Spleen (tissue), 11 donors: ENCODE data around the gene SLFNL1. TPM values are rescaled to one million over a fixed set of nuclear protein-coding genes. Genes with fewer than 3 reads are reported as not detected.

Source experiments
- DNase-seq: peaks from one replicate; pipeline ENCODE4 v3.0.0-alpha.2; 2020
- H3K27ac ChIP-seq, 8 donors: fragments of 200-600 bp; sonication (generic) in 7 of 8; 1 replicate in 4 of 8; 2 replicates in 4 of 8; pipeline versions ENCODE4 v1.5.0 to v1.8.0; 2016 to 2021; ENCODE audit warnings: inconsistent platforms in 4 of 8, mild to moderate bottlenecking in 4 of 8, moderate library complexity in 1 of 8
- H3K27me3 ChIP-seq, 7 donors: fragments of 200-600 bp; sonication (generic) in 6 of 7; replicated peaks in 1 of 7; 1 replicate in 4 of 7; 2 replicates in 3 of 7; pipeline versions ENCODE4 v1.5.0 to v1.8.0; 2016 to 2021; ENCODE audit warnings: inconsistent platforms in 3 of 7, mild to moderate bottlenecking in 1 of 7
- H3K36me3 ChIP-seq, 6 donors: fragments of 200-600 bp; sonication (generic) in 5 of 6; 1 replicate in 4 of 6; 2 replicates in 2 of 6; pipeline versions ENCODE4 v1.5.0 to v1.8.0; 2016 to 2021; ENCODE audit warnings: inconsistent platforms in 2 of 6
- H3K4me1 ChIP-seq, 6 donors: fragments of 200-600 bp; sonication (generic) in 5 of 6; 1 replicate in 3 of 6; 2 replicates in 3 of 6; pipeline versions ENCODE4 v1.5.0 to v1.8.0; 2016 to 2021; ENCODE audit warnings: inconsistent platforms in 3 of 6
- H3K4me3 ChIP-seq, 8 donors: fragments of 200-600 bp; sonication (generic) in 7 of 8; 1 replicate in 4 of 8; 2 replicates in 4 of 8; pipeline versions ENCODE4 v1.5.0 to v1.8.0; 2016 to 2021; ENCODE audit warnings: inconsistent platforms in 4 of 8, mild to moderate bottlenecking in 4 of 8, moderate library complexity in 2 of 8
- H3K9me3 ChIP-seq, 8 donors: fragments of 200-600 bp; sonication (generic) in 7 of 8; 1 replicate in 4 of 8; 2 replicates in 4 of 8; pipeline versions ENCODE4 v1.5.0 to v1.8.0; 2016 to 2021; ENCODE audit warnings: inconsistent platforms in 4 of 8
- POLR2A ChIP-seq, 3 donors: fragments of 450-650 bp; IDR thresholded peaks; one replicate each; pipeline ENCODE4 v1.5.1; 2017; ENCODE audit warnings: antibody characterized with exemption in 3 of 3, mild to moderate bottlenecking in 1 of 3
- POLR2AphosphoS5 ChIP-seq, 3 donors: sonication (generic); formaldehyde crosslinking; IDR thresholded peaks; one replicate each; pipeline ENCODE4 v1.5.1; 2017; ENCODE audit warnings: antibody characterized with exemption in 3 of 3
- WGBS, 5 donors: extraction: QIAGEN DNeasy Blood & Tissue Kit in 3 of 5; methylation state at CpG; one replicate each; pipeline versions ENCODE4 v1.1.5 to v1.1.7; 2013 to 2018; 5-methylcytosine and 5-hydroxymethylcytosine counted together
- intact Hi-C: fragments of 100-400 bp; cut with DNase I; formaldehyde crosslinking; loops from one replicate; pipeline ENCODE4 v1.15.0; 2023; ENCODE audit warnings: low total_unique reads
- polyA plus RNA-seq, 3 donors: library from polyadenylated mRNA; stranded (reverse); fragments of 200-250 nt; gene quantifications; one replicate each; pipeline ENCODE4 v1.2.1, GENCODE V29; 2013
- total RNA-seq, 7 donors: library from RNA; depleted of rRNA in 3 of 7; stranded (reverse); fragments of >200 nt in 3 of 7; fragmentation: NEBNext Ultra II Directional in 4 of 7; extraction: Animal tissue kit (Norgen Biotek cat#: 25700) in 4 of 7; gene quantifications; one replicate each; pipeline versions ENCODE4 v1.1.0 to v1.2.1, GENCODE V29; 2016 to 2021
- TF ChIP-seq, protein P1 (sequence below), 11 experiments: fragments of 200-600 bp in 7 of 11; fragments of 450-650 bp in 4 of 11; sonication (generic) in 4 of 11; IDR thresholded peaks in 8 of 11; conservative IDR thresholded peaks in 3 of 11; 1 replicate in 7 of 11; 2 replicates in 4 of 11; pipeline versions ENCODE4 v1.4.0 to v1.8.0; 2016 to 2021; ENCODE audit warnings: antibody characterized with exemption in 11 of 11, inconsistent platforms in 4 of 11, mild to moderate bottlenecking in 1 of 11
- donor health status: healthy with polysubstance abuse.
- donor health status: DM: no; HTN: no; CAD: no; lungs with moderate emphysema.
- donor health status: DM: no; HTN: no; CAD: no.
- donor health status: Bipolar disorder and iron deficiency.
- donor health status: healthy.
- donor health status: DM: no; HTN: no; CAD: no.
- donor health status: DM: yes; HTN: yes; CAD: no.

SLFNL1 gene
- total and polyA plus RNA-seq, 10 donors, result 0.21 to 1.7 (median 0.59) TPM

DNA sequence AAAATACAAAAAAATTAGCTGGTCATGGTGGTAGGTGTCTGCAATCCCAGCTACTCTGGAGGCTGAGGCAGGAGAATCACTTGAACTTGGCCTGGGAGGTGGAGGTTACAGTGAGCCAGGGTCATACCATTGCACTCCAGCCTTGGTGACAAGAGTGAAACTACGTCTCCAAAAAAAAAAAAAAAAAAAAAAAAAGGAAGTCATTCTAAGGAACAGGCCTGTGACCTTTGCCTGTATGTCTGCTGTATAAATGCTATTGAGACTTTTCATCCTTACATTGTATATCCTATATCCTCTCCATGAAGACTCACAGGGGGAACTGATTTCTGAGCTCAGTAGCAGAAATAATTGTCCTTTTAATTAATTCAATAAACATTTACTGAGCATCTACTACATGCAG lies 49.6 kb downstream of the SLFNL1 start:
- H3K27me3 ChIP-seq, result no peaks in the 10 kb centered on the region
- H3K27ac ChIP-seq, result no peak overlapping the region
- intact Hi-C loops, result no loop called here
- no peak for DNase-seq
- H3K36me3 ChIP-seq, result no peaks in the 10 kb centered on the region
- 18 to 43% (median 27%) methylated on average over 1 of the region's 1 CpG for WGBS, 5 donors
- H3K4me1 ChIP-seq, result peaks cover 0 to 8% (median 0%) of the 10 kb centered on the region in 6 donors
- TF ChIP-seq, protein P1, sequence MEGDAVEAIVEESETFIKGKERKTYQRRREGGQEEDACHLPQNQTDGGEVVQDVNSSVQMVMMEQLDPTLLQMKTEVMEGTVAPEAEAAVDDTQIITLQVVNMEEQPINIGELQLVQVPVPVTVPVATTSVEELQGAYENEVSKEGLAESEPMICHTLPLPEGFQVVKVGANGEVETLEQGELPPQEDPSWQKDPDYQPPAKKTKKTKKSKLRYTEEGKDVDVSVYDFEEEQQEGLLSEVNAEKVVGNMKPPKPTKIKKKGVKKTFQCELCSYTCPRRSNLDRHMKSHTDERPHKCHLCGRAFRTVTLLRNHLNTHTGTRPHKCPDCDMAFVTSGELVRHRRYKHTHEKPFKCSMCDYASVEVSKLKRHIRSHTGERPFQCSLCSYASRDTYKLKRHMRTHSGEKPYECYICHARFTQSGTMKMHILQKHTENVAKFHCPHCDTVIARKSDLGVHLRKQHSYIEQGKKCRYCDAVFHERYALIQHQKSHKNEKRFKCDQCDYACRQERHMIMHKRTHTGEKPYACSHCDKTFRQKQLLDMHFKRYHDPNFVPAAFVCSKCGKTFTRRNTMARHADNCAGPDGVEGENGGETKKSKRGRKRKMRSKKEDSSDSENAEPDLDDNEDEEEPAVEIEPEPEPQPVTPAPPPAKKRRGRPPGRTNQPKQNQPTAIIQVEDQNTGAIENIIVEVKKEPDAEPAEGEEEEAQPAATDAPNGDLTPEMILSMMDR (IDR thresholded peaks at IDR 0.05 in 8 of 11, conservative IDR thresholded peaks at IDR 0.05 in 3 of 11), result no peak
- TF ChIP-seq POLR2AphosphoS5 (IDR thresholded peaks at IDR 0.05), result no peak
- no peaks in the 10 kb centered on the region for H3K9me3 ChIP-seq
- H3K4me3 ChIP-seq, result no peak overlapping the region

DNA sequence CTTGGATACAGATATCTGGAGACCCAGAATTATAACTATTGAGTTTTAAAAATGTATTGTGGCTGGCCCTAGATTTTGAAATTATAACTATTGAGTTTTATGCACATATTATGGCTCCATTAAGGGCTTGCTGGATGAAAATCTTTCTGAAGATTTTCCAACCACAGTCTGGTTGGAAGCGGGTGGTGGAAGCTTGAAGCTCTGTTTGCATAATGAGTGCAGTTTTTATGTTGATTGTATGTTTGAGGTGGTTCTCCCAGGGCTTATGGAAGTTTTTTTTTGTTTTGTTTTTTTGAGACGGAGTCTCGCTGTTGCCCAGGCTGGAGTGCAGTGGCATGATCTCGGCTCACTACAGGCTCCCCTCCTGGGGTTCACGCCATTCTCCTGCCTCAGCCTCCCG lies 52.1 kb downstream of the SLFNL1 start:
- Histone ChIP-seq H3K4me1 (peaks cover 0 to 8% (median 0%) of the 10 kb centered on the region in 6 donors), H3K9me3 (no peaks in the 10 kb centered on the region), H3K36me3 (no peaks in the 10 kb centered on the region), H3K27ac (no peak overlapping the region), H3K4me3 (no peak overlapping the region), H3K27me3 (no peaks in the 10 kb centered on the region)
- TF ChIP-seq POLR2A (IDR thresholded peaks at IDR 0.05), result no peak
- intact Hi-C loops, result no loop called here
- 85 to 98% (median 94%) methylated on average over 6 of the region's 6 CpGs for WGBS, 5 donors
- no peak for DNase-seq

DNA sequence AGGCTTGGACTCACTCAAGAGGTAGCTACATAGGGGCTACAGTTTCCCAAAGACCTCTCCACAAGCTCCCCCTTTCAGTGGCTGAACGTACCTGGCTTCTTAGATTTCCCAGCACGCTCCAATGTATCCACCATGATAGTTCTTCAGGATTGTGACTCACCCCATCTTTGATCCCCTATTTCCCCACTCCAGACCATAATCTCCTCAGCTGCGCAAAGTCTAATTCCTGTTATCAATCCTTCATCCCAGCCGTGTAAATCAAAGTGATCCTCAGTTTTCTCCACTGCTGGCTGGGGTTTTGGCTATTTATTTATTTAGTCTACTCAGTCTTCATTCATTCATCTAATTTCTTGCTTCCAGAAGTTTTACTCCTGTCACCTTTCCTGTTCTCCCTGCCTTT lies 55.1 kb downstream of the SLFNL1 start:
- Histone ChIP-seq H3K27ac (no peak overlapping the region), H3K27me3 (no peaks in the 10 kb centered on the region), H3K9me3 (no peaks in the 10 kb centered on the region), H3K4me3 (no peak overlapping the region), H3K4me1 (peaks cover 0 to 8% (median 0%) of the 10 kb centered on the region in 6 donors), H3K36me3 (no peaks in the 10 kb centered on the region)
- DNase-seq, result no peak
- 68 to 96% (median 82%) methylated on average over 4 of the region's 4 CpGs for WGBS, 5 donors
- intact Hi-C loops, result no loop called here
- TF ChIP-seq, protein P1 (IDR thresholded peaks at IDR 0.05 in 8 of 11, conservative IDR thresholded peaks at IDR 0.05 in 3 of 11), result no peak
- TF ChIP-seq POLR2AphosphoS5 (IDR thresholded peaks at IDR 0.05), result no peak
- TF ChIP-seq POLR2A (IDR thresholded peaks at IDR 0.05), result no peak

Other genes with a start within 250 kb of the SLFNL1 start
- gene KCNQ4, start 237.9 kb downstream of the SLFNL1 start, total RNA-seq, result under 1 TPM; 0.14 to 0.54 (median 0.26) TPM
- gene KCNQ4, start 237.9 kb downstream of the SLFNL1 start, polyA plus RNA-seq, result under 1 TPM; 0.09 to 0.28 (median 0.19) TPM
- 10 to 100 TPM; 36.1 to 98.8 (median 50.4) TPM for gene CITED4, start 159.4 kb downstream of the SLFNL1 start, total RNA-seq
- gene CITED4, start 159.4 kb downstream of the SLFNL1 start, polyA plus RNA-seq, result 10 to 100 TPM in 2 of 3 donors, 1 to 10 TPM in 1; 10.0 to 25.5 (median 13.0) TPM
- 10 to 100 TPM; 12.1 to 27.7 (median 17.8) TPM for gene CTPS1, start 42.0 kb downstream of the SLFNL1 start, total RNA-seq
- gene CTPS1, start 42.0 kb downstream of the SLFNL1 start, polyA plus RNA-seq, result 10 to 100 TPM in 2 of 3 donors, 1 to 10 TPM in 1; 7.9 to 14.4 (median 10.9) TPM
- 10 to 100 TPM; 25.0 to 40.5 (median 27.6) TPM for gene SCMH1, start 220.6 kb upstream of the SLFNL1 start, total RNA-seq
- gene SCMH1, start 220.6 kb upstream of the SLFNL1 start, polyA plus RNA-seq, result 10 to 100 TPM in 2 of 3 donors, 1 to 10 TPM in 1; 8.6 to 15.1 (median 10.4) TPM